ENCODE data around the gene SEMA5A. TPM values are rescaled to one million over a fixed set of nuclear protein-coding genes. Genes with fewer than 3 reads are reported as not detected.

Gene SEMA5A
- total and polyA plus RNA-seq, 2 donors (not counting 1 experiment from before 2014, with no cell fraction given) = not detected

GRCh38 chr5:9547122-9547947 is 1.5 kb upstream of the SEMA5A start:
- POLR2A ChIA-PET = no interaction called here
- no peak overlapping the region for H3K4me3 Mint-ChIP-seq
- no peak for DNase-seq
- H3K4me2 ChIP-seq (replicated peaks; ENCODE audit: low read depth, low read length, poor library complexity, severe bottlenecking) = no peak overlapping the region
- no peak overlapping the region for H3K27ac ChIP-seq (ENCODE audit: low read length in 2 of 2)
- no peaks in the 10 kb centered on the region for H3K9me3 Mint-ChIP-seq (ENCODE audit: insufficient read depth)
- no peaks in the 10 kb centered on the region for H3K79me2 ChIP-seq (ENCODE audit: control insufficient read depth, insufficient read depth, low read length)
- WGBS (ENCODE audit: insufficient coverage) = 64% methylated on average over 13 of the region's 18 CpGs
- no peak overlapping the region for H3K9ac ChIP-seq (ENCODE audit: low read length)
- peaks cover 0 to 21% (median 0%) of the 10 kb centered on the region in 3 donors for H3K9me3 ChIP-seq (ENCODE audit: control extremely low read depth in 1 of 3, control insufficient read depth in 2 of 3, insufficient read depth in 1 of 3, low read length in 2 of 3)
- ATAC-seq (ENCODE audit: low read depth) = no peak
- H3K27ac Mint-ChIP-seq = no peak overlapping the region
- H3K4me3 ChIP-seq (ENCODE audit: control extremely low read depth in 1 of 5, extremely low read depth in 1 of 5, insufficient read depth in 1 of 5, low read depth in 2 of 5, low read length in 4 of 5) = no peak overlapping the region
- no peak overlapping the region for H2AFZ ChIP-seq (ENCODE audit: insufficient read depth, low read depth, low read length, poor library complexity, severe bottlenecking)
- H3K27me3 ChIP-seq (replicated peaks in 1 of 4; ENCODE audit: control extremely low read depth in 1 of 4, control insufficient read depth in 3 of 4, insufficient read depth in 4 of 4, low read length in 3 of 4) = peaks cover 0 to 32% (median 16%) of the 10 kb centered on the region in 4 experiments
- TF ChIP-seq, protein P1, sequence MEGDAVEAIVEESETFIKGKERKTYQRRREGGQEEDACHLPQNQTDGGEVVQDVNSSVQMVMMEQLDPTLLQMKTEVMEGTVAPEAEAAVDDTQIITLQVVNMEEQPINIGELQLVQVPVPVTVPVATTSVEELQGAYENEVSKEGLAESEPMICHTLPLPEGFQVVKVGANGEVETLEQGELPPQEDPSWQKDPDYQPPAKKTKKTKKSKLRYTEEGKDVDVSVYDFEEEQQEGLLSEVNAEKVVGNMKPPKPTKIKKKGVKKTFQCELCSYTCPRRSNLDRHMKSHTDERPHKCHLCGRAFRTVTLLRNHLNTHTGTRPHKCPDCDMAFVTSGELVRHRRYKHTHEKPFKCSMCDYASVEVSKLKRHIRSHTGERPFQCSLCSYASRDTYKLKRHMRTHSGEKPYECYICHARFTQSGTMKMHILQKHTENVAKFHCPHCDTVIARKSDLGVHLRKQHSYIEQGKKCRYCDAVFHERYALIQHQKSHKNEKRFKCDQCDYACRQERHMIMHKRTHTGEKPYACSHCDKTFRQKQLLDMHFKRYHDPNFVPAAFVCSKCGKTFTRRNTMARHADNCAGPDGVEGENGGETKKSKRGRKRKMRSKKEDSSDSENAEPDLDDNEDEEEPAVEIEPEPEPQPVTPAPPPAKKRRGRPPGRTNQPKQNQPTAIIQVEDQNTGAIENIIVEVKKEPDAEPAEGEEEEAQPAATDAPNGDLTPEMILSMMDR (IDR thresholded peaks at IDR 0.05) = no peak
- TF ChIP-seq EZH2 (IDR thresholded peaks at IDR 0.05; ENCODE audit: borderline replicate concordance, insufficient read depth, low read depth, low read length, poor library complexity, severe bottlenecking) = no peak
- peaks cover 11 to 17% of the 10 kb centered on the region in 2 donors for H3K4me1 ChIP-seq (ENCODE audit: control insufficient read depth in 2 of 2, insufficient read depth in 2 of 2, low read length in 2 of 2)
- H3K27me3 Mint-ChIP-seq = peaks cover 24% of the 10 kb centered on the region
- no peaks in the 10 kb centered on the region for H4K20me1 ChIP-seq (ENCODE audit: control insufficient read depth, insufficient read depth, low read length, poor library complexity, severe bottlenecking)
- H3K36me3 ChIP-seq (replicated peaks in 1 of 2; ENCODE audit: control extremely low read depth in 1 of 2, control insufficient read depth in 1 of 2, extremely low read depth in 1 of 2, insufficient read depth in 2 of 2, low read length in 1 of 2) = no peaks in the 10 kb centered on the region
- intact Hi-C loops (cut with micrococcal nuclease) = no loop called here
- CTCF ChIA-PET = interaction anchor here (1.2 kb wide), 1 partner anchor 9 kb away, joined by 3 read pairs; no protein-coding TSS in a partner anchor
- peaks cover 10% of the 10 kb centered on the region for H3K4me1 Mint-ChIP-seq

Measured in B cell (primary cell).